GM12874 (cell line): Measurements from ENCODE around the gene CELSR3.

ENCODE experiments used
- TF ChIP-seq, protein P1 (sequence below): IDR thresholded peaks from 2 replicates; pipeline ENCODE4 v1.5.1; 2011; ENCODE audit warnings: low read depth, mild to moderate bottlenecking, control low read depth, low read length, moderate library complexity; ENCODE audit not compliant: insufficient read depth

The CELSR3 gene

DNA sequence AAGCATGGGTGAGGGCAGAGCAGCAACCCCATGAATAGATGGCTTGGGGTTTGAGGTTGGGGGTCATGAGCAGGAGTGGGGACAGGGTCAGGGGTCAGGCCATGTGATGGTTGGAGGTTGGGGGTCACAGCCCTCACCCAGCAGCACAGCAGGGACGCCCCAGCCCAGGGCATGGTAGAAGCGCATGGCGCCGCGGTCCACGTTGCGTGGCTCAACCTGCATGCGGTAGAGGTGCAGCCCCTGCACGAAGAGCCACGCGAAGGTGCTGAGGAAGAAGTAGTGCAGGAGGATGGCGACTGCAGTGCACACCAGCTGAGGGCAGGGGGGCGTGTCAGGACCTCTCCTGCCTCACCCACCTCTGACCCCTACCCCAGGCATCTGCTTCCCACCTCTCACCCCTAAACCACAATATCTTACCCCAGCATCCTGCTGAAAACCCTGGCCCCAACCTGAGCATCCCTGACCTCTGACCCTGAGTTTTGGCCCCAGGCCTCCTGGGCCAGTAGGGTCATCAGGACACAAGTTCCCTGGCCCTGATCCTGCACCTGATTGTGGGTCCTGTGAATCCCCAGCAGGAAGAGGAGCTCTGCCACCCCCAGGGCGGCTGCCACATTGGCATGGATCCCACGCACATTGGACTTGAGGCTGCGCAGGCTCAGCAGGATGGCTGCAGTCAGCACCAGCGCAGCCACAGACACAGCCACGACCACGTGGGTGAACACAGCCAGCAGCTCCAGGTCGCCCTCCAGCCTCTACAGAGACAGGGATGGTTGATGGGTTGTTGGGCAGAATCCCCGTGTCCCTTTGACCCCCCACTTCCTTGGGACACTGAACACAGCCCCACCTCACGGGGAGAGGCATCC lies 17.6 kb downstream of the CELSR3 start:
- TF ChIP-seq, protein P1, sequence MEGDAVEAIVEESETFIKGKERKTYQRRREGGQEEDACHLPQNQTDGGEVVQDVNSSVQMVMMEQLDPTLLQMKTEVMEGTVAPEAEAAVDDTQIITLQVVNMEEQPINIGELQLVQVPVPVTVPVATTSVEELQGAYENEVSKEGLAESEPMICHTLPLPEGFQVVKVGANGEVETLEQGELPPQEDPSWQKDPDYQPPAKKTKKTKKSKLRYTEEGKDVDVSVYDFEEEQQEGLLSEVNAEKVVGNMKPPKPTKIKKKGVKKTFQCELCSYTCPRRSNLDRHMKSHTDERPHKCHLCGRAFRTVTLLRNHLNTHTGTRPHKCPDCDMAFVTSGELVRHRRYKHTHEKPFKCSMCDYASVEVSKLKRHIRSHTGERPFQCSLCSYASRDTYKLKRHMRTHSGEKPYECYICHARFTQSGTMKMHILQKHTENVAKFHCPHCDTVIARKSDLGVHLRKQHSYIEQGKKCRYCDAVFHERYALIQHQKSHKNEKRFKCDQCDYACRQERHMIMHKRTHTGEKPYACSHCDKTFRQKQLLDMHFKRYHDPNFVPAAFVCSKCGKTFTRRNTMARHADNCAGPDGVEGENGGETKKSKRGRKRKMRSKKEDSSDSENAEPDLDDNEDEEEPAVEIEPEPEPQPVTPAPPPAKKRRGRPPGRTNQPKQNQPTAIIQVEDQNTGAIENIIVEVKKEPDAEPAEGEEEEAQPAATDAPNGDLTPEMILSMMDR: no peak

DNA sequence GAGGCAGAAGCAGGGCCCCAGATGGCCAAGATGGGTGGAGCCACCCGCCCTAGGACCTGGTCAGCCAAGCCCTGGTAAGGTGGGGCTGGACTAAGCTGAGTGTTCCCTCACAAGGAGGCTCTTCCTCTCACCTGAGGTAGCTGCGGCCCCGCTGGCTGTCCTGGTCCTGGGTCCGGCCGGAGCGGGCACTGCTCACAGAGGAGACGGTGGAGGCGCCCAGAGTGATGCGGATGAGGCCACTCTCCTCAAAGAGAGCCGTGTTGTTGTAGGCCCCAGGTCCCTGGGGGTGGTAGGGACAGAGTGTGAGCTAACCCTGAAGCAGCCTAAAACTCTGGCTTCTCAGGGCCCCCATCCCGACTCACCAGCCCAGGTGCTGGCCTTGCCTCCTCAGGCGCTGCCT lies 20.1 kb downstream of the CELSR3 start:
- TF ChIP-seq, protein P1: no peak

DNA sequence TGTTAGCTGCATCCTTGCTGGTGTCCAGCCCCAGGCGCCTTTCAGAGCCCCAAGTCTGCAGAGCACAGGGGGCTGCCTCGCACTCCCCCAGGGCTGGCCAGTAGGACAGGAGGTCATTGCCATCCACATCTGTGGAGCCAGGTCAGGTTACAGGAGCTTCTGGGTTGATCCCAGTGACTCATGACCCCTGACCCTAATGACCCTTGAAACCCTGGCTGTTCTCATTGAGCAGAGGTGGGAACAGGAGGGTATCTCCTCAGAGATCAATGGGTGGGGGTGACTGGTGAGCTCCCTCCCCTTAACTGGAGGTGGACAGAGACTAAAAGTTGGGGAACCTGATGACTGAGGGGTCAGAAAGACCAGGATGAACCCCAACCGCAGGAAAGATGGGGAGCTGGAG lies 21.3 kb downstream of the CELSR3 start:
- TF ChIP-seq, protein P1: no peak

DNA sequence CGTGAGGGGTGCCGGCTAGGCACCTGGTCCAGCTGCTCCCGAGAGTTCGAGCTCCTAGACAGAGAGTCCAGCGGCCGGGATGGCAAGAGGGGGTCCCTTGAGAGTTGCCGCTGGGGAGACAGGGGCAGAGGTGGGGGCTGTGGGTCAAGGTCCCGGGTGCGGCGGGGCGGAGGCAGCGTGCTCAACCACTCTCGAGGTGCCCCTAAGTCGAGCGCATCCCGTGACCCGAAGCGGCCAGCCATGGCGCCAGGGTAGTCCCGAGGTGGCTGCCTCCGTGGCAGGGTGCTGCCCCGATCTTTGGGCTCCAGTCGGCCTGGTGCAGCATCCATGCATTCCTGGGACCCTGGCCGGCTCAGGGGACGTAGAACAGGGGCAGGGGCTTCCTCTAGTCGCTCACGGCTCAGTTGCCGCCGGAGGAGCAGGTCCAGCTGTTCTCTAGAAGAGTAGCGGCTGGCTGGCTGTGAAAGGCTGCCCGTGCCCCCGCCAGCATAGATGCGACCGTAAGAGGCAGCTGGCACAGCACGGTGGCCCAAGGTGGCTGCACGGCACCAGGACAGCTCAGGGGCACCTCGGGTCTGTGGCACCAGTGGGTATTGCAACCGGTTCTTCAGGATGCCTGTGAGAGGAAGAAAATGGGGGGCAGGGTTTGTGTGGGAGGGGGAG lies 22.6 kb downstream of the CELSR3 start:
- TF ChIP-seq, protein P1: no peak

DNA sequence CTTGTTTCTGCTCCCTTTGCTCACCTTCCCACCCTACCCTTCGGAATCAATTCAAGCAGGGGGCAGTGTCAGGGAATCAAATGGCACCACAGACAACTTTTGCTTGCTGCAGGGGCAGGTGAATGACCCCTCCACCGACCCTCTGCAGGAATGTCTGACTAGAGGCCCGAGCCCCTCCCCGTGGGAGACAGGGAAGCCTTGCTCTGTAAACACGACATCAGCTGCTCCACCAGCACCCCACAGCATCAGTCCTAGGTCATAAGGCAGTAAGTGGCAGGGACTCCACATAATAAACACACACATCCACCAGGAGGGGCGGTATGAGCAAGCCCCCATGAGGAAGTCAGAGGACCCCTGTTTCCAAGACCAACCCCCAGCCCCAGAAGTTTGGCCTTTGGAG lies 25.4 kb downstream of the CELSR3 start:
- TF ChIP-seq, protein P1: no peak

DNA sequence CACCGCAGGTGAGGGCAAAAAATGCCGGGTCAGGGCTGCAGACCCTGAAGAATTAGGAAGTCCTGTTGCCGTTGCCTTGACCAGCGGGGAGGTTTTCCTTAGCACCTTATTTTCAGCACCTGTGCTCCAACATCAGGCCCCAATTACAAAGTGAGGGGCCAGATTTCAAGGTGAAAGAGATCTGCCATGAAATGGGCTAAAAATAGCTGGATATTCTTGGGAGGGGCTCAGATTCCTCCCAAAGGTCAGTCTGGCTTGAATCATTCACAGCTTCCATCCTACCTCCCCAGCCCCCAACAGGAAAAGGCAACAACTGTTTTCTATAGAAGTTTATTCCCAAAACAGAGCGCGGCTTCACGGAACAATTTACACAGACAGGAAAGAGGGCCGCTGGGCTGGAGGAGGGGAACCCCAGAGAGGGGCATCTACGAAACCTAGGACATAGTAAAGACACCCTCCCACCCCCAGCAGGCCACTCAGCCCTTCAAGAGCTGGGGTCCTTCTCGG lies 26.5 kb downstream of the CELSR3 start:
- TF ChIP-seq, protein P1: no peak

DNA sequence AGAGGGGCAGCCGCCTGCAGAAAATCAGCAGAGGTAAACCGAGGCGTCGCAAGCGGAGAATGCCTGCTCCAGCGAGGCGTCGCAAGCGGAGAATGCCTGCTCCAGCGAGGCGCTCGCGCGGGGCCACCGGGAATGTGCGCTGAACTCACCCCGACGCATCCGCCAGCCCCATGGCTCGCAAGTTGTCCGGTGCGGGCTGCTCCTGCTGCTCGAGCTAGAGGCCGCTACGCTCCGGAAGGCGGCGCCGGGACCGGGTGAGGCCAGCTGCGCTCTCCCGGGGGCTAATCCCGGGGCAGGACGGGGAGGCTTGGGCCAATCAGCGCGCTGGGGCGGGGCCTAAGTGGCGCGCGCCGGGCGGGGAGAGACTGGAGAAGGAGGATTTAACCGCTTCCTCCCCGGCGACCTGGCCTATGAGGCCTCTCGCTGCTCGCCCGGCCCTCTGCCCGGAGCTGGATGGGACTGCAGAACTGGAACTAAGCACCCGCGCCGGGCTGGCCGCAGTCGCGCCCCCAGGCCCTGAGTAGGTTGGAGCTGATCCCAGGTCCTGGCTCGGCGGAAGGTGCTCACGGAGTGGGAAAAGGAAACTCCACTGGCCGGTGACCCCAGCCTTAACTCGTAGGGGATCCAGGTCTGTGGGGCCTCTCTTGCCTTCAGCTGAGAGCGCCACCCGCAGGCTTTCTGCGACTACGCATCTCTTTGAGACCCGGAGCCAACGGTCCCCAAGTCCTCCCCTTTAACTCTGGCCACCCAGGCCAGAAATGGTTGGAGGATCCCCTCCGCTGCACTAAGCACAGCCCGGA lies 27.3 kb downstream of the CELSR3 start, which contains the start of gene SLC26A6:
Gene SLC26A6, minus strand, starts transcription at position 240 of the 800 bp plus-strand sequence. Its CDS starts 68 bp downstream, at position 172.
- TF ChIP-seq, protein P1: peak; percentile 90
